Fibroblast of the aortic adventitia (primary cell): Measurements from ENCODE around the gene AP3S2. TPM values are rescaled to one million over a fixed set of nuclear protein-coding genes. Genes with fewer than 3 reads are reported as not detected.
"Not testable (repeated sequence)": the region's sequence is repeated elsewhere in the genome, so short reads cannot be mapped to it uniquely, and the experiment has no call there.

Source experiments
- DNase-seq: peaks from one replicate; pipeline ENCODE4 v3.0.0-alpha.2; 2010; ENCODE audit warnings: low read depth
- H3K4me3 ChIP-seq: 2 replicates; pipeline ENCODE4 v1.5.1; 2011; ENCODE audit warnings: low read depth, mild to moderate bottlenecking, control low read depth, low read length, moderate library complexity
- CTCF ChIP-seq: IDR thresholded peaks from 2 replicates; pipeline ENCODE4 v1.5.1; 2011; ENCODE audit warnings: mild to moderate bottlenecking, low read length, control low read depth, inconsistent platforms; ENCODE audit not compliant: insufficient read depth
- total RNA-seq: library from RNA; depleted of rRNA; stranded (reverse); fragments of >200 nt; gene quantifications from 2 replicates; pipeline ENCODE4 v1.2.3, GENCODE V29; 2012; ENCODE audit warnings: low replicate concordance

Gene AP3S2
- total RNA-seq, 1 donor = 63.5 TPM

- no peak for TF ChIP-seq CTCF
- DNase-seq = no peak
- H3K4me3 ChIP-seq = no peak overlapping the region
These were observed 23.8 kb downstream of the AP3S2 start for GRCh38 chr15:89870006-89870405.

- not testable (repeated sequence) for H3K4me3 ChIP-seq, DNase-seq
These were observed 24.3 kb downstream of the AP3S2 start for GRCh38 chr15:89869490-89869889.

- no peak for TF ChIP-seq CTCF
- no peak overlapping the region for H3K4me3 ChIP-seq
- DNase-seq = no peak
These were observed 28.6 kb downstream of the AP3S2 start for GRCh38 chr15:89864958-89865739.

GRCh38 chr15:89863918-89864317 lies 29.9 kb downstream of the AP3S2 start:
- peak; percentile 44 for DNase-seq
- no peak for TF ChIP-seq CTCF
- no peak overlapping the region for H3K4me3 ChIP-seq

- TF ChIP-seq CTCF = no peak
- no peak overlapping the region for H3K4me3 ChIP-seq
- DNase-seq = no peak
These were observed 32.9 kb downstream of the AP3S2 start for GRCh38 chr15:89860891-89861290.

GRCh38 chr15:89860431-89860830 lies 33.4 kb downstream of the AP3S2 start:
- no peak for TF ChIP-seq CTCF

GRCh38 chr15:89858661-89859458 lies 34.9 kb downstream of the AP3S2 start:
- DNase-seq = no peak
- no peak overlapping the region for H3K4me3 ChIP-seq
- TF ChIP-seq CTCF = no peak

More at GRCh38 chr15:89860431-89860830, 33.4 kb downstream of the AP3S2 start:
- H3K4me3 ChIP-seq = no peak overlapping the region
- DNase-seq = no peak
